Occipital lobe (tissue), 2 donors: ENCODE results near the gene SKA1. TPM values are rescaled to one million over a fixed set of nuclear protein-coding genes. Genes with fewer than 3 reads are reported as not detected.
"Not testable (repeated sequence)": the region's sequence is repeated elsewhere in the genome, so short reads cannot be mapped to it uniquely, and the experiment has no call there.

ENCODE experiments used
- DNase-seq: peaks from one replicate; lab custom pipeline; 2025; lab: John Stamatoyannopoulos, UW
- total RNA-seq: library from RNA; depleted of rRNA; stranded (reverse); fragments of >200 nt; gene quantifications from one replicate; pipeline ENCODE4 v1.2.3, GENCODE V29; 2014

Gene SKA1
- total RNA-seq, 1 donor from 2014 or later = 2.3 TPM

GRCh38 chr18:50395093-50395492, 20.2 kb downstream of the SKA1 start:
- DNase-seq = no peak

- no peak for DNase-seq
These were observed 21.3 kb downstream of the SKA1 start for GRCh38 chr18:50396005-50396660.

- no peak for DNase-seq
These were observed 22.2 kb downstream of the SKA1 start for GRCh38 chr18:50397023-50397422.

GRCh38 chr18:50398099-50398498, 23.3 kb downstream of the SKA1 start:
- no peak for DNase-seq

GRCh38 chr18:50398947-50399346, 24.1 kb downstream of the SKA1 start:
- DNase-seq = no peak

- no peak for DNase-seq
These were observed 24.7 kb downstream of the SKA1 start for GRCh38 chr18:50399582-50399981.

GRCh38 chr18:50400438-50400837, 25.6 kb downstream of the SKA1 start:
- DNase-seq = not testable (repeated sequence)

GRCh38 chr18:50401295-50401694, 26.4 kb downstream of the SKA1 start:
- no peak for DNase-seq

- DNase-seq = no peak
These were observed 27.0 kb downstream of the SKA1 start for GRCh38 chr18:50401888-50402287.

- DNase-seq = not testable (repeated sequence)
These were observed 30.1 kb downstream of the SKA1 start for GRCh38 chr18:50404752-50405581.

GRCh38 chr18:50405582-50406271, 30.9 kb downstream of the SKA1 start:
- DNase-seq = no peak

- no peak for DNase-seq
These were observed 34.4 kb downstream of the SKA1 start for GRCh38 chr18:50409236-50409635.

GRCh38 chr18:50410008-50410407, 35.2 kb downstream of the SKA1 start:
- no peak for DNase-seq

- no peak for DNase-seq
These were observed 36.0 kb downstream of the SKA1 start for GRCh38 chr18:50410894-50411293.

GRCh38 chr18:50416832-50417231, 42.0 kb downstream of the SKA1 start:
- not testable (repeated sequence) for DNase-seq

- not testable (repeated sequence) for DNase-seq
These were observed 42.9 kb downstream of the SKA1 start for GRCh38 chr18:50417705-50418104.

- DNase-seq = no peak
These were observed 43.8 kb downstream of the SKA1 start for GRCh38 chr18:50418650-50419049.

- no peak for DNase-seq
These were observed 47.5 kb downstream of the SKA1 start for GRCh38 chr18:50422286-50422898.

- DNase-seq = no peak
These were observed 50.2 kb downstream of the SKA1 start for GRCh38 chr18:50424877-50425690.

GRCh38 chr18:50427896-50428295, 53.0 kb downstream of the SKA1 start:
- no peak for DNase-seq
